SIG-M5 (cell line): ENCODE measurements around the gene PRKD1.

Experiments used
- DNase-seq: peaks from one replicate; lab custom pipeline; 2025; lab: John Stamatoyannopoulos, UW

PRKD1 gene

DNA sequence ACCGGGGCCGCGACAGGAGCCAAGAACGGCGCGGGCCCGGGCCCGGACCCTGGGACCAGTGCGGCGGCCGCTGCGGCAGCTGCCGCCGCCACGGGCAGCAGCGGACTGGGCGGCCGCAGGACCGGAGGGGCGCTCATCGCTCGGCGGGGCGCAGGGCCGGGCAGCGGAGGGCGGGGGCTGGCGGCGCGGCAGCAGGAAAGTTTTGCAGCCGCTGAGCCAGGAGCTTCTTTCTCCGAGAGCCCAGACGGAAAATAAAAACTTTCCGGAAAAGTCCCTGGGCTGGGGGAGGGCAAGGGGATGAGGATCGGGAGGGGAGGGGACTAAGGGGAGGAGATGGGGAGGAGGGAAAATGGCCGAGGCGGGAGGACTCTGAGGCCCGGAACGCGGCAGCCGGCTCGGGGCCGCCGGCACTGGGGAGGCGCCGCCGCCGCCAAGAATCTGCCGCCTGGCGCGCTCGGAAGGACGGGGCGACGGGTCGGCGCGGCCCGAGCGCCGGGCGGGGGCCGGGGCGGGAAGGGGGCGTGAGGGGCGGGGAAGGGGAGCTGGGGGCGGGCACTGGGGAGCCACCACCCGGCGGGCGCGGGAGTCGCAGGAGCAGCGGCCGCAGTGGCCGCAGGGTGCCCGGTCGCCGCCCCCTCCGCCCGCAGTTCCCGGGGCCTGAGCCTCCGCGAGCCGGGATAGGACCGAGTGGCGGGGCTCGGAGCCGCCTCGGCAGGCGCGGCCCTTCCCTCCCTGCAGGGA lies at the start of gene PRKD1:
TSS of gene PRKD1 (minus strand) at position 472 of the 741 bp plus-strand sequence.
- DNase-seq = no peak

GRCh38 chr14:29971101-29971500 lies 43.5 kb upstream of the PRKD1 start:
- DNase-seq = no peak

DNA sequence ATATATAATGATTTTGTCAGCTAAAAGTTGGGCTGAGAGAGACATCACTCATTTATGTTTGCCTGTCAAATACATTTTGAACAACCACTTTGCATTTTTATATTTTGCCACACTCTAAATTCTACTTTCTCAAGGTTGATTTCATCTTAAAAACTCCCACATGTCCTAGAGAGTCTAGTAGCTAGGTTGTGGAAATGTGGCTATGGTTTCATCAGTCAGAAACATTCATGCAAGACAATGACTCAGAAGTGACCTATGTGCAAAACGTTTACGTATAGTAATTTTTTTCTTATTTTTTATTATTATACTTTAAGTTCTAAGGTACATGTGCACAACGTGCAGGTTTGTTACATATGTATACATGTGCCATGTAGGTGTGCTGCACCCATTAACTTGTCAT lies 27.4 kb upstream of the PRKD1 start:
- DNase-seq = no peak

GRCh38 chr14:29953501-29953900 lies 25.9 kb upstream of the PRKD1 start:
- no peak for DNase-seq

GRCh38 chr14:29944091-29944490 lies 16.4 kb upstream of the PRKD1 start:
- no peak for DNase-seq

GRCh38 chr14:29941401-29941800 lies 13.8 kb upstream of the PRKD1 start:
- no peak for DNase-seq

- no peak for DNase-seq
Observed at GRCh38 chr14:29940482-29940881, 12.8 kb upstream of the PRKD1 start.

- DNase-seq = no peak
Observed at GRCh38 chr14:29937116-29937515, 9.5 kb upstream of the PRKD1 start.

DNA sequence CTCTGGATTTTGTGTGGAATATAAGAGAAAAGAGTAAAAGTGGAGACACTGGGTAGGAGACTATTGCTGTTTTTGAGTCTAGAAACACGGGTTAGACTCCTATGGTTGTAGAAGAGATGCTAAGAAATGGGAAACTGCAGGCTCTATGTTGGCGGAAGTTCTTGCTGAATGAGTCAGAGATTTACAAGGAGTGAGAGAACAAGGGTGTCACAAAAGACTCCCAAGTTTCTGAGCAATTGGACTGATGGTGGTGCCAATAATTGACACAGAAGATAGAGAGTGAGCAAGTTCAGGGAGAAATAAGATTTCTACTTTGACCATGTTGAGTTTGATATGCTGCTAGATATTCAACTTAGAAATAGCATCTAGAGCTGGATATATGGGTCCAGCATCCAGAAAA lies 2.6 kb upstream of the PRKD1 start:
- DNase-seq = no peak

DNA sequence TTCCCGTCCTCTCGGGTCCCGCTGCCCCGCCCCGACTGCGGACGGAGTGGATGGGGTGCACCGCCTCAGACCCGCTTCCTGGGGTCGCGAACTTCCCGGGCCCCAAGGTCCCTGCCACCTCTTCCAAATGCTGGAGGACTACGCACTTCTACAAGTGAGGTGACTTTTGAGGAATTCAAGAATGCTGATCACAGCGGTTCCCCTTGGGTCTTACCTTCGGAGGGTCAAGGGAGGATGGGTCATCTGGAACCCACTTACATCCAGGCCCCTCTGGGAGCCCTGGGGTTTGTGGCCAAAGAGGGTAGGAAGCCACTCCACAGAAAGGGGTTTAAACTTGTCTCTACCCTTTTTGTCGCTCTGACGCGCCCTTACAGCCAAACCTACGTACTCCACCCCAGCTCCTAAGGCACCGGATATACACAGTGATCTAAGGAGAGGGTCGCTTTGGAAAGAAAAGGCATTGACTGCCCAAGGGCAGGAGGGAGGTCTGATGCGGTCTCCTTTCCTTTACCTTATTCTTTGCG lies 532 bp upstream of the PRKD1 start:
- no peak for DNase-seq

- DNase-seq = no peak
Observed at GRCh38 chr14:29926701-29927375, 809 bp downstream of the PRKD1 start.

GRCh38 chr14:29926228-29926627 lies 1.4 kb downstream of the PRKD1 start:
- DNase-seq = no peak

- DNase-seq = no peak
Observed at GRCh38 chr14:29925736-29926135, 1.9 kb downstream of the PRKD1 start.

DNA sequence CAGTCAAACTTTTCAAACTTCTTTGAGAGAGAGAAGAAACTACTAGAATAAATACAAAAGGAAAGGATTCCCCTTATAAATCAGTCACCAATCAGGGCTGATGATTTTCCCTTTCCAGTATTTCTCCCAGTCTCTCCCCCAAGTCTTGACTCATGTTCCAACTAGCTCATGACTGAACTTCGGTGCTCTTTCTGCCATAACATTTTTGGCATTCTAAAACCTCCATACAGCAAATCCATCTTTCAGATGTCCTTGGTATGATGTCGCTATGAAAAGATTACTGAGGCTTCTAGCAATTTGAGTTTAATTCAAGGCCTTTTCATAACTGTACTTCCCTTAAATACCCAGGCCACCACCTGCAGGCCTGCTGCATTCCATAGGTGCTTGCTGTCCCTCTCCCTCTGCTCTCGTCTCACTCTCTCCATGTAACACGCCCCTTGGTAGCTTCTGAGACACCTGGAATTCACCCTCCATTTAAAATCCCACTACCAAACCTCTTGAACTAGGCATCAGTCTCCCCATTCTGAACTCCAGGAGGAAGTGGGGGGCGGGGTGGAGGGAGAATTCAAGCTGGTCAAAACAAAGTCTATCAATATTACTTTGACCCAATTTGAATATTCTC lies 2.4 kb downstream of the PRKD1 start:
- no peak for DNase-seq

DNA sequence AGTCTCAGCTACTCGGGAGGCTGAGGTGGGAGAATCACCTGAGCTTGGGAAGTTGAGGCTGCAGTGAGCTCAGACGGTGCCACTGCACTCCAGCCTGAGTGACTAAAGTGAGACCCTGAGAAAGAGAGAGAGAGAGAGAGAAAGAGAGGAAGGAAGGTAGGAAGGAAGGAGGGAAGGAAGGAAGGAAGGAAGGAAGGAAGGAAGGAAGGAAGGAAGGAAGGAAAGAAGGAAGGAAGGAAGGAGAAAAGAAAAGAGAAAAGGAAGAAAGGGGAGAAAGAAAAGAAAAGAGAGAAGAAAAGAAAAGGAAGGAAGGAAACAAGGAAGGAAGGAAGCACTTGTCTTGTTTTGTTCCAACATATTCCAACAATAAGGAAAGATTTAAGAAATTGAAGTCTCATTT lies 7.8 kb downstream of the PRKD1 start:
- no peak for DNase-seq

DNA sequence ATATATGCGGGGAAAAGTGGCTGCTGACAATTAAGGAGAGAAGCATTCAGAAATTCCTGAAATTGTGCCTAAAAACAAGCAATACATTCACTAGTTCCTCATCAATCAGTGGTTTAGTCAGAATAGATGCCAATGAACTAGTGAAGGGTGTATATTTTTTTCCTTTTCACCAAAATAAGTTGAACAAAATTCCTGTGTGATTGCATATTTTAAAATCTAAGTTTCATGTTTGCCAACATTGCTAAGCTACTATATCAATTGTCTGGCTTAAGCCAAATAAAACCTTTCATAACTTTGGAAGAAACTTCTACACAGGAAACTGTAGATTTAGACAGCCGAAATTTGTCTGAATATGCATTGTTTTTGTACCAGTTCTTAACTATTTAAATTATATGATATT lies 8.7 kb downstream of the PRKD1 start:
- DNase-seq = no peak

- no peak for DNase-seq
Observed at GRCh38 chr14:29913566-29913965, 14.1 kb downstream of the PRKD1 start.

DNA sequence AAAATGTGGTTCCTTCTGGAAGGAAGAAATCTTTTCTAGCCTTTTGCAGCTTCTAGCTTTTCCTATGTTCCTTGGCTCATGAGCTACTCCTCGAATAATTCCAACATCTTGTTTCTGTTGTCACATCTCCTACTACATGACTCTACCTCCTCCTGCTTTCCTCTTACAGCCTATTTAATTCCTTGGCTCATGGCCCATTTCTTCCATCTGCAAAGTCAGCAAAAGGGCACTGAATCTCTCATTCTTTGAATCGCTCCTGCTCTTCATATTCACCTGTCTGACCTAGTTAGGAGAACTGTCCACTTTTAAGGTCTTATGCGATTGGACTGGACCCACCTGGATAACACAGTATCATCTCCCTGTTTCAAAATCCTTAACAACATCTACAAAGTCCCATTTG lies 15.8 kb downstream of the PRKD1 start:
- no peak for DNase-seq

DNA sequence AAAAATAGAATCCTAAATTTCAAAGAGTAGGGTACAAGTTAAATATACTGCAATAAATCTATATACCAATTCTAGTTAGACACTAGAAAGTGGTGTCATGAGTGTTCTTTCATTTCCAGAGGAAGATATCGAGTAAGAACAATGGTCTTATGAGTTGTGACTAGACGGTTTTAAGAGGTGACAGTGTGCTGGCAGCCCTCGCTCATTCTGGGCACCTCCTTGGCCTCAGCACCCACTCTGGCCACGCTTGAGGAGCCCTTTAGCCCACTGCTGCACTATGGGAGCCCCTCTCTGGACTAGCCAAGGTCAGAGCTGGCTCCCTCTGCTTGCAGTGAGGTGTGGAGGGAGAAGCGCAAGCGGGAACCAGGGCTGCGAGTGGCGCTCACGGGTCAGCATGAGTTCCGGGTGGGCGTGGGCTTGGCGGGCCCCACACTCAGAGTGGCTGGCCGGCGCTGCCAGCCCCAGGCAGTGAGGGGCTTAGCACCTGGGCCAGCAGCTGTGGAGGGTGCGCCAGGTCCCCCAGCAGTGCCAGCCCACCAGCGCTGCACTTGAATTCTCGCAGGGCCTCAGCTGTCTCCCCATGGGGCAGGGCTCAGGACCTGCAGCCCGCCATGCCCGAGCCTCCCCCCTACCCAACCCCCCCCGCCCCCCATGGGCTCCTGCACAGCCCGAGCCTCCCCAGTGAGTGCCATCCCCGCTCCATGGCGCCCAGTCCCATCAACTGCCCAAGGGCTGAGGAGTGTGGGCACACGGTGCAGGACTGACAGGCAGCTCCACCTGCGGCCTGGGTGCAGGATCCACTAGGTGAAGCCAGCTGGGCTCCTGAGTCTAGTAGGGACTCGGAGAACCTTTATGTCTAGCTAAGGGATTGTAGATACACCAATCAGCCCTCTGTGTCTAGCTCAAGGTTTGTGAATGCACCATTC lies 18.7 kb downstream of the PRKD1 start:
- no peak for DNase-seq

DNA sequence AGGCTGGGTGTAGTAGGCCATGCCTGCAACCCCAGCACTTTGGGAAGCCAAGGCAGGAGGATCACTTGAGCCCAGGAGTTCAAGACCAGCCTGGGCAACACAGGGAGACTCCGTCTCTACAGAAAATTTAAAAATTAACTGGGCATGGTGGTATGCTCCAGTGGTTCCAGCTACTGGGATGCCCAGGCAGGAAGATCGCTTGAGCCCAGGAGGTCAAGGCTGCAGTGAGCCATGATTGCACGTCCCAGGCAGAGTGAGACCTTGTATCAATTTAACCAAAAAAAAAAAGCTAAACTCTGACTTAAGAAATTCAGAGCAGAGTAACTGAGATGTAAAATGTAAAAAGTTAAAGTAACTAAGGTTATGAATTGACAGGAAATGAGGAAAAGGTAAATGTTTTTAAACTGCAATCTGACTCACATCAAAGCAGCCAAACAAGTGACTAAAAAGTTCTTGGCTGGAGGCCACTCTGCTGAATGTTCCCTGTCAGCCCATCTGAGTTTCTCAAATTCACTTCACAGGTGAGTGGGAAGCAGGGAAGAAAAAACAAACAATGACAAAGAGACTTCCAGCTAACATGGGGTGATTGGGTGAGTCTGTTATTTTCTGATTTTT lies 21.3 kb downstream of the PRKD1 start:
- no peak for DNase-seq

GRCh38 chr14:29905543-29905942 lies 22.1 kb downstream of the PRKD1 start:
- DNase-seq = no peak
